GM18909 (cell line): ENCODE results near the gene DIPK1B.
"Not testable (repeated sequence)": the region's sequence is repeated elsewhere in the genome, so short reads cannot be mapped to it uniquely, and the experiment has no call there.

ENCODE experiments used
- ATAC-seq: cut with Tn5 transposase; IDR thresholded peaks from one replicate; pipeline ENCODE4 v1.9.1; 2021; ENCODE audit warnings: mild to moderate bottlenecking; ENCODE audit not compliant: unreplicated experiment, poor library complexity

DIPK1B gene

DNA sequence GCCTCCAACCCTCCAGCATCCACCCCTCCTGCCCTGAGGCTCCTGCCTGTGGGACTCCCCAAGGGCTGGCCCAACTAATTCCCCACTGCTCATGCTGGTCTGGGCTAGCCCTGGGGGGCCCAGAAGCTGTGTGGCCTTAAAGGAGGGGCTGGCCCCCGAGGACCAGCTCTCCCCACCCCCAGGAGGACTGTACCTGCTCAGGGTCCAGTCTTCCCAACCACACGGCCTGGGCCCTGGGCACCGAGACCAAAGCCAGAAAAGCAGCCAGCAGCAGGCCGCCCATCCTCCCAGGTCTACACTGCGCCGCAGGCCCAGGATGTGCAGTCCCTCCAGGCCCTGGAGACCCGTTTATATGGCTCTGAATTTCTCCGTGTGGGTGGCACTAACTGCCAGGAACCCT lies 35.8 kb downstream of the DIPK1B start, which contains the start of gene LCN6:
Gene LCN6, minus strand, starts transcription at position 325 of the 400 bp plus-strand sequence. Its CDS starts 42 bp downstream, at position 283.
- ATAC-seq: no peak

DNA sequence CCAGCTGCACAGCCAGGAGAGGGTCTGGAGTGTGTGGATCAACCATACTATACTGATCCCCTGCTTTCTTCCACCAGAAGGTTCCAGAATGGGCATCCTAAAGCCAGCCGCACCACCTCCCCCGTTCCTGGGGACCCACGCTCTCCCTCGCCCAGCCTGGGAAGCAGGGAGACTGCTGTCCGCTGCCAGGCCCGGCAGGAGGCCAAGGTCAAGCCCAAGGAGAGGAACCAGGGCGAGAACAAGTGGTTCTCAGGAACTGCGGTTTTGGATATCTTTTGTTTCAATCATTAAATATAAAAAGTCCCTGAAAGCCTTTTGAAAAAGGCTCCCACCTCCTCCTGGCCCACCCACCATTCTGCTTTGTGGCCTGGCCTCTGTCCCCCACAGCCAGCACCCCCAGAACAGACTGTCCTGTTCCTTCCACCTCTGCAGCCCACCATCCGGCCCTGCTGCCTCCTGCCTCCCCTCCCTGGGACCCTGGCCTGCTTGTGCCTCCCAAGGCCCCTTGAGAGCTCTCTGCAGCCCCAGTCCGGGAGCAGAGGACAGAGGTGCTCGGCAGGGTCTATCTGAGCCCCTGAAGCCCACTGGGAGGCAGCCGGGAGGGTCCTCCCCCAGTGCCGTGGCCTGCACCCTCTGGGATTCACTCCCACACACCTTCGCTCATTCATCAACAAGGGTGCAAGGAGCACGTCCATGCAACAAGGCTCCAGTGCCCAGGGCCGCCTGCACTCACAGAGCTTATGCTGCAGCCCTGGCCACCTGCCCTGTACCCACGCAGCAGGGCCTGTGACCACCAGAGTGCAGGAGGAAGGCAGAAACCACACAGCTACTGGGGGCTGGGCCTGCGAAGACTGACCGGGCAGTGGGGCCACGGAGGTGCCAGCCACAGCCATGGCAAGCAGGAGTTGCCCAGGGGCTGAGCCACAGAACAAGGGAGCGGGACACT lies 36.6 kb downstream of the DIPK1B start:
- no peak for ATAC-seq

DNA sequence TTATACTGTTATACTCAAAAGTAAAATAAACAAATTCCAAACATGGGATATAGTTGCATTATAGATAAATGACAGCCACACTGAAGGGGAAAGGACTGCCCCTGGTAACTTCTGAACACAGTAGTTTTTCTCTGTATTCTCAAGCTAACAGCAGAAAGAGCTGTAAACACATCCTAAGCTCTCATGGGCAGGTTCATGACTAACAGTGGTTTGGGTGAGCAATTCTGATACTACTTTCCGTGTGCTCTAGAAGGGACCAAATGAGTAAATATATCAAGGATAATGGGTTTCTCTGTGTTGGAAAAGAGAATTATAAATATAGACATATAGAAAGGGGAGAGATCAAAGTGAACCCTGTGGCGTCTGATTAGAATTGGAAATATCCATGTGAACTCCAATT lies 38.2 kb downstream of the DIPK1B start:
- no peak for ATAC-seq

DNA sequence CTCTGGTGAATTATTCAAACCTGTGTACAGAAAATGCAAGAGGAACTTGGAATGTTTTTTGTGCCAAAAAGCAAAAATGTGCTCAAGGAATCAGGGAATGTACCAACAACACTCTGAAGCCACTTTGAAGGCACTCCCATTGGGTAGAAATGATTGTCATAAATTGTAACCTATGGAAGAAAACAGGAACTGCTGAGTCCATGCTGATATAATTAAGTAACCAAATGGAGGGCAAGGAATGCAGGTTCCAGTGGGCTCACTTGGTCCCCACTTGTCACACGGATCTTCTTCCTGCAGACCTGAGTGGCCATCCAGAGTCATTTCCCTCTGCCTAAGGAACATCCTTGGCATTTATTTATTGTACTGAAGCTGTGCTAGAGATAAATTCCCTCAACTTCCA lies 38.9 kb downstream of the DIPK1B start:
- ATAC-seq: no peak

DNA sequence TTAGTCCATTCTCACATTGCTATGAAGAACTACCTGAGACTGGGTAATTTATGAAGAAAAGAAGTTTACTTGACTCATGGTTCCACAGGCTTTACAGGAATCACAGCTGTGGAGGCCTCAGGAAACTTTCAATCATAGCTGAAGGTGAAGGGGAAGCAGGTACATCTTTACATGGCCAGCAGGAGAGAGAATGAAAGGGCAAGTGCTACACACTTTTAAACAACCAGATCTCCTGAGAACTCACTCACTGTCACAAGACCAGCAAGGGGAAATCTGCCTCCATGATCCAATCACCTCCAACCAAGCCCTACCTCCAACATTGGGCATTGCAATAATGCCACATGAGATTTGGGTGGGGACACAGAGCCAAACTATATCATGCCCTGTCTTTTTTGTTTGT lies 39.4 kb downstream of the DIPK1B start:
- no peak for ATAC-seq

DNA sequence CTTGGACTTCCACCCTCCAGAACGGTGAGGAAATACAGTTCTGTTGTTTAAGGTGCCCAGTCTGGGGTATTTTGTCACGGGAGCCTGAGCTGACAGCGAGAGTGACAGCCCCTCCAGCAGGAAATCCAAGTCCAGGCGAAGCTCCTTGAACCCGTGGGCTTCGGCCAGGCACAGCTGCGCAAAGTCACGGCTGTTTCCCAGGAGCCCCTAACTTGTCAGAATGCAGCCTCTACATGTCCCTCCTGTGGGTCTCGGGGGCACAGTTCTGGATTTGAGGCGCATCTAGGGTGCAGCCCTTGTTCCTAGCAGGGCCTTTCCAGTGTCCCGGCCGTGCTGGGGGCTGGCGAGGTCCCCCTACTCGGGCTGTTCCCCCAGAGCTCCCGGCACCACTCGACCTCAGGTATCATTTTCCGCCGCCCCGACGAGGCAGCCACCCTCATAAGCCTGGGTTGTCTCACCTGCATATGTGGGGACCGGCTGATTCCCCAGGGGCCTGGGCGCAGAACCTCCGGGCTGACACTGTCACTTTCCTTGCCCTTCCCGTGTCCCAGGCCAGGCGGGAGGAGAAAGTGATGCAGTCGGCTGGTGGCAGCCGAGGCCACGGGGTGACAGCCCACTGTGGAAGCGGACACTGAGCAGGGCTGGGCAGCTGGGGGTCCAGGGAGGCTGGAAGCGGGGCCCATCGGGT lies 41.1 kb downstream of the DIPK1B start:
- no peak for ATAC-seq

DNA sequence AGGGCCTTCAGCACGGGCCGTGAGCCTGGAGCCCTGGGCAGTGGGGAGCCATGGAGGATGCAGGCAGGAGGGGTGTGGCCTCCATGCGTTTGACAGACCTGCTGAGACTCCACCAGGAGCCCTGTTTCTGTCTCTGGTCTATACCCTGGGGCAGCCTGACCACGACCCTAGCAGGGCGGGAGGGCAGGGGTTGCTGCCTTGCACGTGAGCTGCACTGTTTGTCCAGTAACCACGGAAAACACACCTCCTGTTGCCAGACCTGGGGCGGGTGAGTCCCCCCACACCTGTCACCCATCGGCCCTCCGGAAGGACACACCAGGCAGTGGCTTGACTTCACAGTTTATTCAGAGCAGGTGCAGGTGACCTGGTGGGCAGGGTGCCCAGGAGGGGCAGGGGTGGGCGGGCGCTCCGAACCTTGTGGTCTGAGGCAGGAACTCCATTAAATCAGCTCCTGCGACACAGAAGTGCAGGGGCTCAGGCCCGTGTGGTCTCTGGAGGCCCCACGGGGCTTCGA lies 41.7 kb downstream of the DIPK1B start:
- no peak for ATAC-seq

DNA sequence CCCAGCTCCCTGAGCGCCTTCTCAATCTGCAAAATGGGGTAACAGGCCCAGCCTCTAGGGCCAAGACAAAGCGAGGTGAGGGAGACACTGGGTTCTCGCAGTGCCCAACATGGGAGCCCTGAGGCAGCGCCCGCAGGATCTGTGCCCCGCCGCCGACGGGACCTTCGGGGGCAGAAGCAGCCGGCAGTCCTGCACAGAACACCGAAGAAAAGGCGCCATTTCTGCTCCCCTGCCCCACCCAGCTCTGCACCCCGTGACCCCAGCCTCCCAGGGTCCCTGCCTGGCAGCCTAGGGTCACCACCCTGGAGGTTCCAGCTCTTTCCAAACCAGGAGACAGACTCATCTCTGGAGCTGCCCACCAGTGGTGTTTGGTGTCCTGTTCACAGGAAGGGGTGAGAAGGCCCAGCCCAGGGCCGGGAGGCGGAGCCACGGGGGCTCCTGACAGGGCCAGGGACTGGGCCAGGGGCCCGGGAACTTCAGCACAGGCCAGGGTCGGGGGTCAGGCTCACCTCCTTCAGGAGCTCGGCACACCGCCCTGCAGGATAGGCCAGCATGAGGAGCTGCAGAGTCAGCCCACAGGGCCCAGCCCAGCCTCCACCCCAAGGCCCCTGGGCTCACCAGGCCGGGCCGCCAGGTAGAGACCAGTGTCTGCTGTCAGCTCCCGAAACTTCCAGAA lies 42.4 kb downstream of the DIPK1B start:
- ATAC-seq: no peak

DNA sequence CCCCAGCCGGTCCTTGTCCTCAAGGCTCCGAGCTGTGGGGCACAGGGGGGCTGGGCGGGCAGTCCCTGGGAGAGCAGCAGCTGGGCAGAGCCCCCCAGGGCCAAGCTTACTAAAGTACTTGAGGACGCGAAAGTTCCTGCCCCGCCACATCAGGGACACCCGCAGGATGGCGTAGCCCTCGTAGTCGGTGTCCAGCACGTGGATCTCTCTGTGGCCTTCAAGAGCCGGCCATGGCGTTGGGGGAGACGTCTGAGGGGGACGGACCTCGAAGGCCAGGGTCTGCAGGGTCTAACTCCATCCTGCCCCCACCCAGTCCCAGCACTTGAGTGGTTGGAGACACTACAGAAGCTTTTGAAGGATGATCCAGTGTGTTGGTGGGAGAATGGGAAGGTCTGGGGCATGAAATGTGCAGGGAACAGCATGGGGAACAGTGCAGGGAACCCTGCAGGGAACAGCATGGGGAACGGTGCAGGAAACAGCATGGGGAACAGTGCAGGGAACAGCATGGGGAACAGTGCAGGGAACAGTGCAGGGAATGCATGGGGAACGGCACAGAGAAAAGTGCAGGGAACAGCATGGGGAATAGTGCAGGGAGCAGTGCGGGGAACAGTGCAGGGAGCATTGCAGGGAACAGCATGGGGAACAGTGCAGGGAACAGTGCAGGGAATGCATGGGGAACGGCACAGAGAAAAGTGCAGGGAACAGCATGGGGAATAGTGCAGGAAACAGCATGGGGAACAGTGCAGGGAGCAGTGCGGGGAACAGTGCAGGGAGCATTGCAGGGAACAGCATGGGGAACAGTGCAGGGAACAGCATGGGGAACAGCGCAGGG lies 43.1 kb downstream of the DIPK1B start:
- not testable (repeated sequence) for ATAC-seq

DNA sequence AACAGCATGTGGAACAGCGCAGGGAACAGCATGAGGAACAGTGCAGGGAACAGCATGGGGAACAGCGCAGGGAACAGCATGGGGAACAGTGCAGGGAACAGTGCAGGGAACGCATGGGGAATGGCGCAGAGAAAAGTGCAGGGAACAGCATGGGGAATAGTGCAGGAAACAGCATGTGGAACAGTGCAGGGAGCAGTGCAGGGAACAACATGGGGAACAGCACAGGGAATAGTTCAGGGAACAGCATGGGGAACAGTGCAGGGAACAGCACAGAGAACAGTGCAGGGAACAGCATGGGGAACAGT lies 43.7 kb downstream of the DIPK1B start:
- no peak for ATAC-seq

DNA sequence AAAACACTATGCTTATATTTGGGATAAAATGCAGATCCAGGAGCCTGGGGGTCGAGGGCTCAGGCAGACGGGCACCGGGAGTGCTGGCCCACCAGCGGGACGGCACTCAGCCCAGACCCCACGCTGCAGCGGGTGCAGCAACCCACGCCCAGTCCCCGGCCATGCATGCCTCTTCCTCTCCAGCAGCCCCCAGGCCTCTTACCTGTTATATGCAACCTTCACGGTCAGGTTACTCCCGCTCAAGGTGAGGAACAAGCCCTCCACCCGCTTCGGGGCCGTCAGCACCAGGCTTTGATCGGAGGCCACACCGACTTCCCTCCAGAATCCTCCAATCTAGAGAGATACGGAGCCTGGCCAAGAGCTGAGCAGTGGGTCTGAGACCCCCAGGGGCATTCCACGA lies 44.5 kb downstream of the DIPK1B start:
- ATAC-seq: no peak

DNA sequence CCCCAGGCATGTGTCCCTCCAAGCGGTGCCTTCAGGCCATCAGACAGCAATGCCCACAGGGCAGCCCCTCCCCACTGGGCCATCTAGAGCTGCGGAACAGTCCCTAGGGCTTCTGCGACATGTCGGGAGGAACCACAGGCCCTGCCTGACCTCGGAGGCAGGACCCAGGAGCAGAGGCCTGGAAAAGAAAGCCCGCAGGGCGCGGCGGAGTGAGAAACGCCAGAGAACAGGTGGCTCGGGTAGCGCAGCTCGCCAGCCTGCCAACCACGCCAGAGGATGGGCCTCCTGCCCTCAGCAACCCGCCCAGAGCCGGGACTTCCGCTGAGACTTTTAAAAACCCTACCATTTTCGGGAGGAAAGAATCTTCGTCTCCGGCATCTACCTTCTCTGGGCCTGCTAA lies 45.0 kb downstream of the DIPK1B start:
- no peak for ATAC-seq

DNA sequence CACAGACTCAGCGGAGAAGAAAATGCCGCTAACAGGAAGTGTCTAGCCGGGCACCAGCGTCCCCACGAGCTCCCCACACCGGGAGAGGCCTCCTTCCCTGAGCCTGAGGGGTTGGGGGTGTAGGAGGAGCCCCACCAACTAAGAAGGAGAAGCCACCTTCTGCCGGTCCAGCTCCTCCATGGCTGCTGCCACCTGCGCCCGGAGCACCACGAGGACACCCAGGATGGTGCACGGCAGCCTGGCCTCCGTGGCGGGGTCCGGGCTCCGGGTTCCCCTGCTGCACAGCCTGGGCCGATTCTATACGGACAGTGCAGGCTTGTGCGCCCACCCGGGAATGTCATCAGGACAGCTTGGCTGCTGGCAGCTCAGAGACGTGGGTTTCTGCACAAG lies 45.4 kb downstream of the DIPK1B start:
- no peak for ATAC-seq

DNA sequence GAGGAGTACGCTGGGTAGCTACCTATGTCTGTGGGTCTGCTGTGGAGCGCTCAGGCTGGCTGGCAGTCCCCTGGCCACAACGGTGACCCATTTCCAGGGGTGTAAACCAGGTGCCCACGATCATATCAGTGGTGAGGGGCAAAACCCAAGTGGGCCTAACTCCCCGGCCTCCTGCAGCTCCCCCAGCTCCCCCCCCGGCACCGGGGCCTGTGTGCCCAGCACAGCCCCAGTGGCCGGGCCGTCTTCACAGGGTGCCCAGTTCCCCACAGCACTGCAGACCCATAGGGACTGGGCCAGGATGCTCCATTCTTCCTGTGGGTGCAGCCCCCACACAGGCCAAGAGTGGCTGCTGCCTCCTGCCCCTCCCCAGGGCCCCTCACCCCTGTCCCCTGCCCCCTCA lies 46.6 kb downstream of the DIPK1B start:
- no peak for ATAC-seq

DNA sequence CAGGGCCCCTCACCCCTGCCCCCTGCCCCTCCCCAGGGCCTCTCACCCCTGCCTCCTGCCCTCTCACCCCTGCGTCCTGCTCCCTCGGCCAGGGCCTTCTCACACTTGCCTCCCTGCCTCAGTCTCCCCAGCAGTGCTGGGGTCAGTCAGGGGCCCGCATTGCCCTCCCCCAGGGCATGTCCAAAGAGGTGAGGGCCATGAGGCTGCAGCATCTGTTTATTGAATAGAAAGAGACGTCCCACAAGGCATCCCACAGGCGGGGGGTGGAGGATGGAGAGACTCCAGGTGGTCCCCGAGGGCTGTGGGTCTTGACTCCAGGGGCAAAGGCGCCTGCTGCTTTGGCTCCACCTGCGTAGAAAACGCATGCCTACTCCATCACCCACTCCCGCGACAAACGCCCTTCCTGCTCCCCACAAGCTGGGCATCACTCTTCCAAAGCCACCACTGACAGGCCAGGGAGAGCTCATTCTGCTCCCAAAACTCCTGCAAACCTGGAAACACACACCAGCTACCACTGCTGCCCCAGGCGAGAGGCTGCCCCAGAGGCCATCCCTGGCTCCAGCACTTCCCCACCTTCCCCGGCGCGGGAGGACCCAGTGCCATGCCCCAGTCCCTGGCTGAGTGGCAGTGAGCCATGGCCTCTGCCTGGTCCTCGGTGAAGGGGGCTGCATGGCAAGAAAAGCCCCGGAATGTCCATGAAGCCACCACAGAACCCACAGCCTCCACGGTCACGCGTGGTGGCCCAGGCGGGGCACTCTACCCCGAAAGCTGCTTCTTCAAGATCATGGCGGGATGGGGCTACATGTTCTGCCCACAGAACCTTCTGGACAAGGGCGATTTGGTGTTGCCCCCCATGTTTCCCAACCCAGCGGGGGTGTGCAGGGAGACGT lies 47.3 kb downstream of the DIPK1B start:
- ATAC-seq: no peak

DNA sequence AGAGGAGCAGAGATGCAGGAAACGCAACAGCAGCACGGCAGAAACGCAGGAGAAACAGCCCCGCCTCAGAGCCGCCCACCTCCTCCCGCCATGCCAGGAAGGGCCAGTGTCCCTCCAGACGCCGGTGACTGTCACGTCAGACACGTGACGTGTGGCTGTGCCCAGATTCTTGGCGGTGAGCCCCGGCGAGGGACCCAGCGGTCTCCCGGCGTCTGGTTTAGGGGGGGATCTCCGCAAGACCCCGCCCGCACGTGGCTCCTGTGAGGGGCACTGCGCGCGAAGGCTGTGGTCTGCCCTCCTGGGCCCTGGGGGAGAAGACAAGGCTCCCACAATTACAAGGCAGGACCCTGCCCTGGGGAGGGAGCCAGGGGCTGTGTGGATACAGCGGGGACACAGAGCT lies 48.1 kb downstream of the DIPK1B start:
- ATAC-seq: no peak

DNA sequence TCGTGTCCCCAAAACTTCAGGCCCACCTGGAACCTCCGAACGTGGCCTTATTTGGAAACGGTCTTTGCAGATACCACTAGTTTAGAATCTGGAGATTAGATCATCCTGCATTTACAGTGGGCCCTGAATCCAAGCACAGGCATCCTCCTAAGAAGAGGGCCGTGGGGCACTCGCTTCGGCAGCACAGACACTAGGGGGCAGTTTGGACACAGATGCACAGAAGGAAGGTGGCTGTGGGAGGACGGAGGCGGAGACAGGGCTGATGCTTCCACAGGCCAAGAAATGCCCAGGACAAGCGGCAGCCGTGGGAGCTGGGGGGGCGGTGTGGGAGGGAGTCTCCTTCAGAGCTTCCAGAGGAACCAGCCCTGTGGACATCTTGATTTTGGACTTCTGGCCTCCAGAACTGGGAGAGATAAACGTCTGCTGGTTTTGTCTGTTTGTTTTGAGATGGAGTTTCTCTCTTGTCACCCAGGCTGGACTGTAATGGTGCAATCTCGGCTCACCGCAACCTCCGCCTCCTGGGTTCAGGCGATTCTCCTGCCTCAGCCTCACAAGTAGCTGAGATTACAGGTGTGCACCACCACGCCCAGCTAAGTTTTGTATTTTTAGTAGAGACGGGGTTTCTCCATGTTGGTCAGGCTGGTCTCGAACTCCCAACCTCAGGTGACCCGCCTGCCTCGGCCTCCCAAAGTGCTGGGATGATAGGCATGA lies 48.6 kb downstream of the DIPK1B start:
- not testable (repeated sequence) for ATAC-seq

DNA sequence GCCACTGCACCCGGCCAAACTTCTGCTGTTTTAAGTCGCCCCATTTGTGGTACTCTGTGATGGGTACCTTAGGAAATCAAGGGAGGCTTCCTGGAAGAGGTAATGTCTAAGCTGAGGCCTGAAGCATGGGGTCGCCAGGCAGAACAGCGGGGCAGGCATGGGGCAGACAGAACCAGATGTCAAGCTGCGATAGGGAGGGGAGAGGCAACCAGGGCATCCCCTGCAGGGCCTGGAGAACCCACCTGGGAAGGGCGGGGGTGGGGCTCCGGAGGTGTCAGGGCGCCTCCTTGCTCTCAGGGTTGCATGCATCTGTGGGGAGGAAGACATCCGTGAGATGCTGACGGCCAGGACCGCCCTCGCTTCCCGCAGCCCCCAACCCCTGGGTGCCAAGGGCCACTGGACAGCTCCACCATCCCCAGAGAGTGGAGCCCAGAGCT lies 49.2 kb downstream of the DIPK1B start:
- no peak for ATAC-seq
